ENCODE results near the gene HEATR3.

Gene HEATR3

DNA sequence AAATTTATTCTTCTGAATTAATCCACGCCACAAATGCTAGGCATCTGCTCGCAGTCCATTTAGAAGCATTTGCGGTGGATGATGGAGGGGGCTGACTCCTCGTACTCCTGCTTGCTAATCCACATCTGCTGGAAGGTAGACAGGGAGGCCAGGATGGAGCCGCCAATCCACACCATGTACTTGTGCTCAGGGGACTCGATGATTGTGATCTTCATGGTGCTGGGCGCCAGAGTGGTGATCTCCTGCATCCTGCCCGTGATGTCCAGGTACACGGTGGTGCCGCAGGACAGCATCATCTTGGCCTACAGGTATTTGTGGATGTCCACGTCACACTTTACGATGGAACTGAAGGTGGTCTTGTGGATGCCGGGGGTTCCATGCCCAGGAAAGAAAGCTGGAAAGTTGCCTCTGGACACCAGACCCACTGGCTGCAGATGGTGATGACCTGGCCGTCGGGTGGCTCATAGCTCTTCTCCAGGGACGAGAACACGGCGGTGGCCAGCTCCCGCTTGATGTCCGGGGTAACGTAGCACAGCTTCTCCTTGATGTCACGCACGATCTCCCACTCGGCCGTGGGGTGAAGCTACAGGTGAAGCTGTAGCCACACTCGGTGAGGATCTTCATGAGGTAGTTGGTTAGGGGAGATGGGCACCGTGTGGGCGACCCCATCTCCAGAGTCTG is 7.5 kb upstream of the HEATR3 start:
- in situ Hi-C loops (cut with HindIII; ENCODE audit: low sequenced_read_pairs): no loop called here

DNA sequence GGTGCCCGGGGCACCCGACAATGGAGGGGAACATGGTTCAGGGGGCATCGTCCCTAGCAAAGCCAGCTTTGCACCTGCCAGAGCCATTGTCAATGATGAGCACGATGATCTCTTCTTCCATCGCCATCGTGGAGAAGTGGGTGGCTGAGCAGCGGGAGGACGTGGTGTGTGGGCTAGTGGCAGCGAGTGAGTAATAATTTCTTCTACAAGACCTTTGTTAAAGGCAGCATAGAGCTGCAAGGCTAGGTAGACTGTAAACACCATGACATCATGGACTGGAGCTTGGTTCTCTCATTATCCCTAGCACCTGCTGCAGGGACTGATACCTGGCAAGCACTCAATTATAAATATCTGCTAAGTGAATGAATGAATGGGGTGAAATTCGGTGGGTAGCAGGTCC is 6.7 kb upstream of the HEATR3 start:
- in situ Hi-C loops (cut with HindIII; ENCODE audit: low sequenced_read_pairs): no loop called here

DNA sequence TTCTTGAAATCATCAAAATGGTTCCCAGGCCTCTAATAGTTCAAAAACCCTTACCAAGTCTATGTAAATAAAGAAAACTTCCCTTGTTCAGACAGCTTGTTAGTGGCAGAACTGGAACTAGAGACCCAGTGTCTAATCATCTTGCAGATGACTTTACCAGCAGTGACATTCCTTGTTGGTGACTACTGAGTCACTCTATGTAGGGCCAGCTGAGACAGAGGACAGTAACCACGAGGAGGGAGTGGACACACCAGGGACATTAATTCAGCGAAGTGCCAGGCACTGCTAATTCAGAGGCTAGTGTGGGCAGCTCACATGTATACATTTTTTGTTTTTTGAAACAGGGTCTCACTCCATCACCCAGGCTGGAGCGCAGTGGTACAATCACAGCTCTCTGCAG is 6.1 kb upstream of the HEATR3 start:
- in situ Hi-C loops (cut with HindIII; ENCODE audit: low sequenced_read_pairs): no loop called here

DNA sequence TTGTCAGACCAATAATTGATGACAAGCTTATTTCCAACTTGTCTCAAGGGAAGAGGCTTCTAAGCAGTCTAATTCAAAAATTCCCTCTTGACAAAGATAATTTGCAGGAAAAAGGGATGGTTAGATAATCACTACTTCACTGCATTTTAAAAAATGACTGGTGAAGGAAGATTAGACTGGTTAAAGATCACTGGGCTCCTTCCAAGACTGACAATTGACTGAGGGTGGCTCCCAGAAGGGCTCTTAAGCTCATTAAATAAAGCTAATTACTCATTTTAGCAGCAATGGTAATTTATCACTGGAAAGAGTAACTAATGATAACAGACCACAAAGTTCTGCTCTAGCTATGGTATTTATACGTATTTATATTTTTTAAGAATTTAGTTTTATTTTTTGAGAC is 4.4 kb upstream of the HEATR3 start:
- in situ Hi-C loops (cut with HindIII; ENCODE audit: low sequenced_read_pairs): no loop called here

DNA sequence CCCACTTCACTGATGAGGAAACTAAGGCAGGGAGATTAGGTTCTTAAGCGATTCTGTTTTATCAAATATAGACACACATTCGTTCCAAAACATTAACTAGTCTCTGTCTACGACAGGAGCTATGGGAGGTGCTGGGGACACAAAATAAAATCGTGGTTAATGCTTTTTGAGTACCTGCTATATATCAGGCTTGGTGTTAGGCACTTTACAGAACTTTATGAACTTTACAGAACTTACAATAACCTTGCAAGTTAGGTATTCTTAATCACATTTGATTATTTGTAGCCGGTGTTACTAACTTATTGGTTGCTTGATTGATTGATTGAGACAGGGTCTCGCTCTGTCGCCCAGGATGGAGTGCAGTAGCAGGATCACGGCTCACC is 538 bp upstream of the HEATR3 start:
- in situ Hi-C loops (cut with HindIII; ENCODE audit: low sequenced_read_pairs): no loop called here

DNA sequence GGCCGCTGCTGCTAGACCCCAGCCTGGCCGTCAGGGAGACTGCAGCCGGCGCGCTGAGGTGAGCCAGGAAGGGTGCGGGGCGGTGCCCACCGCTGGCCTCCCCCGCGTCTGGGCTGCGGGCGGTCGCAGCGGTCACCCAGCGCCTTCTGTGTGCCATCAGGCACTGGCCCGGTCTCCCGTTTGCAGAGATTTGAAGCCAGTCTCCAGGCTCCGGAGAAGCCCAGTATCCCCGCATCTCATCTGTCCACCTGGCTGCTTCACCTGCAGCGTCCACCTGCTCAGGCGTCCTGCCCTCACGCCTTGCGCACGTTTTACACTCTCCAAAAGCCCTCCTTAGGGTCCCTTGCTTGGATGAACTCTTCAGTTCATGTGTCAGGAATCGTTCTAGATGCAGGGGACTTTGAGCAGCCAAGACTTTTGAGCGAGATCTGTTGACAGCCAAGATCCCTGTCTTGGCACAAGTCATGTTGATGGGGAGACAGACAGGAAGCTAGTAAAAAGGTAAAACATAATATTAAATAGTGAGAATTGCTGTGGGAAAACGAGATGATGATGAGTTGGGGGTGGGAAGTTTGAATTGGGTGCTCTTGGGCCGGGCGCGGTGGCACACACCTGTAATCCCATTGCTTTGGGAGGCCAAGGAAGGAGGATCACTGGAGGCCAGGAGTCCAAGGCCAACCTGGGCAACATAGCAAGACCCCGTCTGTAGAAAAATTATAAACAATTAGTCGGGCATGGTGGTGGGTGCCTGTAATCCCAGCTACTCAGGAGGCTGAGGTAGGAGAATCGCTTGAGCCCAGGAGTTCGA is 916 bp downstream of the HEATR3 start:
- in situ Hi-C loops (cut with HindIII; ENCODE audit: low sequenced_read_pairs): no loop called here

DNA sequence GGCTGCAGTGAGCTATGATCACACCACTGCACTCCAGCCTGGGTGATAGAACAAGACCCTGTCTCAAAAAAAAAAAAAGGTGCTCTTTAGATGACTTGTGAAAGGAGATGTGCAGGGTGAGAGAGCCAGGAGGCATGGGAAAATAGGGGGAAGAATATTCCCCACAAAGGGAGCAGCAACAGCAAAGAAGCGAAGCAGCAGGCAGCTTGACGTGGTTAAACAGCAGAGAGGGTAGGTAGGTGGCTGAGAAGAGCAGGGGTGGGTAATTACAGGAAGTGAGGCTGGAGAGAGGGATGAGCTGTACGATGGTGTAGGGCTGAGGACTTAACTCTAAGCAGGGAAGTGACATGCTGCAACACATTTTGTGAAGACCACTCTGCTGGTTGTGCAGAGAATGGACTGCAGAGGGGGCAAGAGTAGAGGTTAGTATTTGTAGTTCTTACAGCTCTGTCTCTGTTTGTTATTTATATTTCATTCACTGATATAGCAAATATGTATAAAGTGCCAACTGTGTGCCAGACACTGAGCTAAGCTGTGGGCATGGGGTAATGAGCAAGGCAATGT is 1.6 kb downstream of the HEATR3 start:
- in situ Hi-C loops (cut with HindIII; ENCODE audit: low sequenced_read_pairs): no loop called here

DNA sequence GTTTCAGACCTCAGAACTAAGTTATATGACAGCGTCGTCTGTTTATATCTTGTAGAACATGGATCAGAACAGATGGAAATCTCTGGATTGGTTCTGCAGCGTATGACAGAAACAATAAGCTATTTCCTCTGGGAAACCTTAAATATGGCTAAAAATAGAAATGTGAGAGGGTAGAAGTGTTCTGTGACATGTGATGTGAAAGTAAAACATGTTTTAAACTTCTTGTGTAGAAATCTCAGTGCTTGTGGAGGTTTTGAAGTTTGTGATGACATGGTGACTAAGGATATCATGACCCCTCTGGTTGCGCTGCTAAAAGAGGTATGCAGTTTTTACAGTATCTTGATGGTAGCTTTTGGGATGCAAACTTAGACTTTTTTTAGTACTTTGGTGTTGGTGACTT is 2.8 kb downstream of the HEATR3 start:
- in situ Hi-C loops (cut with HindIII; ENCODE audit: low sequenced_read_pairs): no loop called here

DNA sequence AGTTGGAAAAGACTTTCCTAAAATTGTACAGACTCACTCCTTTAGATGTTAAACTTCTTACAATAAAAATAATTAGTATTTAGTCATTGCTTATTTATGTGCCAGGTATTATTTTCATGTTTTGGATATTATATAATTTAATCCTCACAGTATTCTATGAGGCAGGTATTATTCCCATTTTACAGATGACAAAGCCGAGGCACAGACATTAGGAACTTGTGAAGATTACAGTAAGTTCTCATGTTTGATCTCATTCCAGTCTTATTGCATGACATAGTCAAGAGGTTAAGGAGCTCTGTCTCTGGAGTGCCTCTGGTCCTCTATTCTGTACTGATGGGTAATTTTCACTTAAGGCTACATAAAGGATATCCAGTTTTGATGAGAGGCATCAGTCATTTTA is 3.3 kb downstream of the HEATR3 start:
- in situ Hi-C loops (cut with HindIII; ENCODE audit: low sequenced_read_pairs): no loop called here

DNA sequence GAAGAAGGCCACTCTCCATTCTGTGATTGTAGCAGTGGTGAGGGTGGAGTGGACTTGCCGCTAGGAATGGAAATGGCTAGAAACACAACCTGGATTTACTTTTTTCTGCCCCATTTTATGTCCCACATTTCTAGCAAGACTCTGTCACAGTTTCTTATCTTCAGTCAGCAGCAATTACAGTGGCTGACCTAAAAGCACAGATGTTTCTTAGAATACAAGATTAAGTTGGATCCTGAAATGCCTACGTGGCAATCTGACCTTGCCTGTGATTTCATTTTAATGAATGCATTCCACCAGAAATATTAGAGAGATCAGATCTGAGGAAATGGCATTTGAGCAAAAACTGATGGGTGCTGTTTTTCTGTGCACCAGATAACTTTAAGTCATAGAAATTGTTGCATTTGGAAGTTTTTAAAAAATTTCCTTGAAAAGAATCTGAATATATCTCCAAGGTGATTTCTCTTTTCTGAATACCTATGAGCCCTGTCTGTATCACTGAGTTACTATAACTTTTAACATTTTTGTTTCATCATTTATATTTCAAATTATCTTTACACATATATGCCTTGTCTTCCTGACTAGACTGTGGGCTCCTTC is 5.4 kb downstream of the HEATR3 start:
- in situ Hi-C loops (cut with HindIII; ENCODE audit: low sequenced_read_pairs): no loop called here

DNA sequence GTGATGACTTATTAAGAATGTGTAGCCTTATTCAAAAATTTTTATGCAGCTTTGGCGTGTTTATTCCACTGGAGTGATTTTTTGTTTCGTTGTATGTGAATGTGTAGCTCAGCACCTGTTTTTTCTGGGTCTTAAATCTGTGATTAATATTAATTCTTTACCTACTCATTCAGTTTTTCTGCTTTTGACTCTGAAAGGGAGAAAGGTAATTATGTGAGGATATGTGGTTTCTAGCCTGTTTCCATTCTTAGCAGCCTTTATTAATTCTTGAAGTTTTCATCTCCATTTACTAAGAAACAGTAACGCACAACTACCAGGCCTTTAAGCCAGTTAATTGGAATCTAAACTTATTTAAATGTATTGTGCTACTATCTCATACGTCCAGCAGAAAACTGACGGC is 7.0 kb downstream of the HEATR3 start:
- in situ Hi-C loops (cut with HindIII; ENCODE audit: low sequenced_read_pairs): no loop called here

DNA sequence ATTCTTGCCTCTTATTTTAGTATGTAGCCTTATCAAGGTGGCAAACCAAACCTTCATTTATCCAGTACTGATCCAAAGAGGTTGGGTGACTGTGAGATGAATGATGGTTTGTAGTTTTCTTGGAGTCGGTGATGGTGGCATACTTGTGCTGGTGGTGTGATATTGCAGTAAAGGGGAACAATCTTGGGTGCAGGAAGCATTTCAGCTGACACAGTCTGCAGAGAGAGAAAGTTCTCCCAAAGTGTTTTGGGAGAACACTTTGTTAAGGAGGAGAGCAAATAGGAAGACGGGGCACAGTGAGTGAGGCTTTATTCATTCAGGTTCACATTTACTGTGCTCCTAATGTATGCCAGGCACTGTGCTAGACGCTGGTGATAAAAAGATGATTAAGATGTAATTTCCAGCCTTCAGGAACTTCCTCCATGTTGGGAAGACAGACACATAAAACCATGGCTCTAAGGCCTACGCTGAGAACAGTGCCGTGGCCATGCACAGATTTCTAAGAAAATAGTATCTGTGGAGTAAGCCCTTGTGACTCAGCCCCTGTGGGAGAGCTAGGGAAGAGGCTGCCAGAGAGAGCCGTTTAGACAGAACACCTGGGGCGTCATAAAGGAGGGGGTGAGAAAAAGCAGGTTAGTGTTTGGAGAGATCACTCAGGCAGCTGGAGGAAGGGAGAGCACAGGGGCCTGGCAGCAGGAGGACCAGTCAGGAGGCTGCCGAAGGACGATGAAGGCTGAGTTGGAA is 13.8 kb downstream of the HEATR3 start:
- in situ Hi-C loops (cut with HindIII; ENCODE audit: low sequenced_read_pairs): no loop called here

DNA sequence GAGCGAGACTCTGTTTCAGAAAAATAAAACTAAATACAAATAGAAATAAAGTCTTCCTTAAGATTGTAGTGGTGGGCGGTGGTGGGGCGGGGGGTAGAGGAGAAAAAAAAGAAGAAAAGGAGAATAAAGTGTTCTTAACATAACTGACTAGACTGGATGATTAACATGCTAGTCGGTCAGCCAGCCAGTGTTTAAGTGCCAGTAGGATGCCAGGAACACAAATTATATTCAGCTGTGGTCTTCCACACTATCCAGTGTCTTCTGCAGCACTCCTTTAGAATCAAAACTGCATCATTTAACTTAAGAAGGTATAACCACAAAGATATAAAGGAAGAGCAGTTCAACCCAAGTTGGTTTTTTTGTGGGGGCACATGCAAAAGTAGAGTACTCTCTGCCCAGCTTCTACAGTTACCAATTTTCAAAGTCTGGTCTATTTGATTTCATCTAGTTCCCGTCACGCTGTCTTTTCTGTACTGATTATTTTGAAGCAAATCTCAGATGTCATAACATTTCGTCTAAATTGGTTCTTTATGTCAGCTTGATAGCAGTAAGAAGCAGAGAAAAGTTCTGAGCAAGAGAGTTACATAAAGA is 15.8 kb downstream of the HEATR3 start:
- in situ Hi-C loops (cut with HindIII; ENCODE audit: low sequenced_read_pairs): no loop called here

DNA sequence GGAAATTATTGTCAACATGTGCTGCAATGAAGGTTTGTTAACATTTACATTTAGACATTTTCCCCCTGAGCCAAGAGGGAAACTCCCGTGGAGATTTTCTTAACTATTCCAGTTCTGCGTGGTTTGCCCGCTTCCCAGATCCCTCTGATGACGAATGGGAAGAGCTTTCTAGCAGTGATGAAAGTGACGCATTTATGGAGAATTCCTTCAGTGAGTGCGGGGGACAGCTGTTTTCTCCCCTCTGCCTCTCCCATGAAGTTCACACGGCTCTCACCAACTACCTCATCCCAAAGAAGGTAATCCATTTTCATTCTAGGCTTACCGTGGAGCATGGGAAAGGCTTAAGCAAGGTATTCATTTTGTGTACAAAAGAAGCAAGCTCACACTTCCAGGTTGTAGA is 18.2 kb downstream of the HEATR3 start:
- in situ Hi-C loops (cut with HindIII; ENCODE audit: low sequenced_read_pairs): no loop called here

DNA sequence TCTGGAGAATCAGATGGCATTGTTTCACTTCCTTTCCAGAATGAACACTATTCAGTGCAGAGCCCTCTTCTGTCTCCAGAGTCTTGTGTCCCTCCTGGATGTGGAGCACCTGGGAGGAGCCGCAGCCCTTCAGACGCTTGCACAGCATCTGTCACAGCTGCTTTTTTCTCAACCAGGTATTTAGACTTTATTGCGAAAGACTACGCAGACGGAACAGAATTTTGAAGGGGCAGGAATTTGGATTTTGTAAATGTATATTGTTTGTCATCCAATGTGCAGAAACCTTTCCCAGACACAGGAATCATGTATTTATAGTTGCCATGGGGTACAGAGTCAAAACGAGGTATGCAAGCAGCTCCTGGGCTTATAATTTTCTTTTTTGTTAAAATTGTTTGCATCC is 20.4 kb downstream of the HEATR3 start:
- in situ Hi-C loops (cut with HindIII; ENCODE audit: low sequenced_read_pairs): no loop called here

DNA sequence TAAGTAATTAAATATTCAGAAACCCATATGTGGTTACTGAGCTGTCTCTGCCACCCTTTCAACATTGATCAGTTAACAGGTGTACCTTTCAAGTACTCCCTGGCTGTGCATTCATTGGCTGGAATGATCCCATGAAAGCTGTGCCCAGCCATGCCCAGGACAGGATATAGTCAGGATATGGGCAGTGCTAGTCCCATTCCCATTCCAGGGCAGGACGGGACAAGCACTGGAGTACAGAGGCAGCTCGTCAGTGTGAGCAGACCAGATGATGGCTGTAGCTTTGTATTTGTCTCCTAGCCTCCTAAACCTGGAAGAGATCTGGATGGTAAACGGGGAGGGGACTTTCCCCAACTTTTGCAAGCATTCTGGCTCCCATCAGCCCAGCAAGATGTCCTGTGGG is 22.5 kb downstream of the HEATR3 start:
- in situ Hi-C loops (cut with HindIII; ENCODE audit: low sequenced_read_pairs): no loop called here

DNA sequence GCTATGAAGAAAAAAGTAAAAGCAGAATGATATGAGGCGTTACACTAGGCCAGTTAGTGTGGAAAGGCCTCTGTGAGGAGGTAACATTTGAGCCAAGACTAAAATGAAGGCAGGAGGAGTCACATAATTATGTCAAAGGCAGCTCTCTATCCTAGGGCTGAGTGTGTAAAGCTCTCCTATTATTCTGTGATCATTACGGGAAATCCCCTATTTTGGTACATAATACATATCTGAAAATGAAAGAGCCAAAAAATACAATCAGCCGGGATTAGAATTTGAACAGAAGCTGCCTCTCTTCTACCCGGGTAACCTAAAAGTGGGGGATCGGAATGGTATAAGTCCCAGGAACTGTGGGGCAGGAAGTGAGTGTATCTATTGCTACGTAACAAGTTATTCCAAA is 27.1 kb downstream of the HEATR3 start:
- in situ Hi-C loops (cut with HindIII; ENCODE audit: low sequenced_read_pairs): no loop called here

DNA sequence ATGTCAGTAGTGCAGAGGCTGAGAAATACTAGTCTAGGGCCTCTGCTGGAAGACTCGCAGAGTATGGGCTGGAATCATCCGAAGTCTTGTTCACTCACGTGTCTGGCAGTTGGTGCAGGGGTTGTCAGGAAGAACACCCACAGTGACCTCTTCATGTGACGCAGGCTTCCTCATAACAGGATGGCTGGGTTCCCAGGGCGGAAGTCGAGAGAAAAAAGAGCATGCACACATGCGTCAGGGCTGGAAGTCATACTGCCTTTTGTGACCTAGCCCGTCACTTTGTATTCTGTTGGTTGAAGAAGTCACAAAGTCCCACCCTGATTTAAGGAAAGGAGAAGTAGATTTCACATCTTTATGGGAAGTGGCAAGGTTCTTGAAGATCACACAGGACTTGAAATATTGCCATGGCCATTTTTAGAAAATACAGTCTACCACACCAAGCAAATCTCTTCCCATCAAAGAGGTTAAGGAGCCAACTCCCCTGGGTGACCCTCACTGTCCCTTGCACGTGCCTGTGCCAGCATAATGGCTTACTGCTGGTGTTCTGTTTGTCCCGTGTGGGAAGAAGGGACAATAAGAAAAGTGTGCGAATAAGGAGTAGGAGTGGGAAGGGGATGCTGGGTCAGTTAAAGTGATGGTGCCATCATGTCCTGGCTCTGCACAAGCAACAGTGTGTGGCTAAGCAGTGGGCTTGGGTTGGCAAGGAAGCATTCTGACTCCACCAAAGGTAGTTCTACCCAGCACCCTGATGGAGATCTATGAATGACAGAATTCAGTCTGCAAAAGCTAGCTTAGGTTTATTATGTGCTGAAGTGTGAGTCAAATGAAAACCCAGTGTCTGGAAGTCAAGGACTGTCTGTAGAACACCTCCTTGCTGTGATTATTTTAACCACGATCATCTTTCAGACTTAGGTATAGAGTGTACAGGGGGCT is 28.1 kb downstream of the HEATR3 start:
- in situ Hi-C loops (cut with HindIII; ENCODE audit: low sequenced_read_pairs): no loop called here

DNA sequence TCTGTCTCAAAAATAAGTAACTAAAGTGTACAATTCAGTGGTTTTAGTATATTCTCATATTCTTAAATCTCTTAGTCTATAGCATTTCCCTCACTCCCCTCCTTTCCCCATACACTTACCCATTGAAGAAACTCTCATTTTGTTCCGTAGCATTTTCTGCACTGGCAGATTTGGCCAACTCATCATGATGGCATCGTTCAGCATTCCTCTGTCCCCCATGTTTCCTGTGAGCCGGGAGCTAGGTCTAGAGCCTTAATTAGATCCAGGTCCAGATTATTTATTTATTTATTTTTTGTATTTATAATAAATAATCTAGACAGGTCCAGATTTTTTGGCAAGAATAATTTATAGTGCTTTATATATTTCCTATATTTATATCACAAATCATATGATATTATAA is 31.0 kb downstream of the HEATR3 start:
- in situ Hi-C loops (cut with HindIII; ENCODE audit: low sequenced_read_pairs): no loop called here

Measured in DLD1 (cell line).